Activated CD8-positive, alpha-beta memory T cell treated with anti-CD3 and anti-CD28 coated beads for 1 hour (primary cell): Measurements from ENCODE around the gene TNFRSF11A.

Source experiments
- DNase-seq, 2 donors: peaks; one replicate each; pipeline ENCODE4 v3.0.0-alpha.2; 2020; ENCODE audit warnings: low read depth in 1 of 2; ENCODE audit errors: extremely low read depth in 1 of 2

The TNFRSF11A gene

DNA sequence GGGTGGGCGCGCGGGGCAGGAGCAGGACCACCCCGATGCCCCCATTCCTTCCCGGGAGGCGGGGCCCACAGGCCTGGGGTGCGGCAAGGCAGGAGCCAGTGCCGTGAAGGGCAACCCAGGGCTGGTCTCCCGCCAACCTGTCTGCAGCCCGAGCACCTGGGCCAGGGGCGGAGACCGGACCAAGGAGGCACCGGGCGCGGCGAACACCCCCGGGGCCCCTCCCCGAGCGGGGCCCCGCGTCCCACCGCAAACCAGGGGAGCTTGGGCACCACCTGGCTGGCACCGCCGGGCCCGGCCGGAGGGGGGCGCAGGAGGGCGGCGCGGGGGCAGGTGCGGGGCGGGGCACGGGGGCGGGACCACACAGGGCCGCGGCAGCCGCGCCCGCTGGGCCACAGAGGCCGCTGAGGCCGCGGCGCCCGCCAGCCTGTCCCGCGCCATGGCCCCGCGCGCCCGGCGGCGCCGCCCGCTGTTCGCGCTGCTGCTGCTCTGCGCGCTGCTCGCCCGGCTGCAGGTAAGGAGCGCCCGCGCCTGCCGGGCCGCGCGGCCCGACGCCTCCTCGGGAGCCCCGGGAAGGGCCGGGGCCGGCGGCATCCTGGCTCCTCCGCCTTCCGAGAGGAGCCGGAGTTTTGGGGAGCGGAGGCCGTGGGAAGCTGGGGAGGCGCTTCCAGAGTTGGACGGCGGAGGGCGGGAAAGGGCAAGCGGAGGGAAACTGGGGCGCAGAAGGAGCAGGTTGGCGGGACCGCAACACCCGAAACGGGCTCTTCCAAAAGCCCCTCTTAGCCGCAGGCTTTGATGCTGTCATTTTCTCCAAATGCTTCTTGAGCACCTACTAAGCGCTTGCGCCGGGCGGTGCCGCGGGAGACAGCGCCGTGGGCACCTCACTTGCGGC is at the start of gene TNFRSF11A:
Gene TNFRSF11A (plus strand): TSS at position 394 of the 889 bp plus-strand sequence. CDS start 43 bp downstream, at position 437.
- DNase-seq: peak in 1 of 2 donors; percentile 54

DNA sequence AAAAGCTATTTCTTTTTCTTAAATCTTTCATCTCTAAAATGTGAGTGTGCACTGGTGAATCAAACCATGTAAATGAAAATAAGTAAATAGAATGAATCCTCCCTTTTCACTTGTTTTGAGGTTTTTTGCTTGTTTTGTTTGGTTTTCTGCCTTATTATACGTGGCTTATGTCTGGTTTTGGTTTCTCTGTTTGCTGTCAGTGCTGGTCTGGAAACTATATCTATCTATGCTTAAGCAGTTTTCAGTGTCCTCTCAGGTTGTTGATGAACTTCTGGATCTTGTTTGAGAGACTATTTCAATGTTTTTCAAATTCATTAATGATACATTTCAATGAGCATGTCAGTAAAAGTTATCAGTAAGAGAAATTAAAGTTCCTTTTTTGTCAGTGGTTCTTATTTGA is 48.1 kb upstream of the TNFRSF11A start:
- DNase-seq: no peak

DNA sequence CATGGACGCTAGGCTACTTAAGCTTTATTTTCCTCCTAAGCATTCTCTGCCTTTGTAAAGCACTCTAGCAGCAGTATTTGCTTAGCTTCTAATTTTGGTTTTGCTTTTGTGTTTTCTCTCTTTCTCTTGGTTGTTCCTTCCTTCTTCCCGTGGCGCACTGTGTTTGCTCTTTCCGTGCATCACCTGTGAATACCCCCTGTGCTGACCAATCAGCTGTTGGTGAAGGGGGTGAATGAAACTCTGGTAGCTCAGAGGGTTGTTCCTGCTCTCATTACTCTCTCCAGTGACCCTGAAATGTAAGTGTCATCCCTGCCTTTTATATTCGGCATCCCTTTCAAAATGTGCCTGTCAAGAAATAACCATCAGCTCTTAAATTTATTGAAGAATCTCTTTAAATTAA is 45.5 kb upstream of the TNFRSF11A start:
- no peak for DNase-seq

DNA sequence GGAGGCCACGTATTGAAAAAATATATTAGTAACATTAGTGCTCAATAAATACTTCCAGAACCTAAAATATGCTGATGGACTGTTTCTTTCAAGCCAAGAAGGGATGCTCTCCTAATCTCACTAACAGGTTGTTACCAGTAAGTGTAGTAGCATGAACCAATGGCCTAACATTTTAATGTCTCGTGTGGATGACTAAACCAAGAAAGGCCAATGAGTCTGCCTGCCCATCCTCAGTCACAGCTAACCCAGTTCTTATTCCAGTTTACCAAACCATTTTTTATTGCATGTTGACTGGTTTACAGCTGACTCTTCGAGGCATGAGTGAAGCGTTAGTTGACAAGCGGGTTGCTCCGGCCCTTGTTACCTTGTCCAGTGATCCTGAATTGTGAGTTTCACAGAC is 45.1 kb upstream of the TNFRSF11A start:
- DNase-seq: no peak

DNA sequence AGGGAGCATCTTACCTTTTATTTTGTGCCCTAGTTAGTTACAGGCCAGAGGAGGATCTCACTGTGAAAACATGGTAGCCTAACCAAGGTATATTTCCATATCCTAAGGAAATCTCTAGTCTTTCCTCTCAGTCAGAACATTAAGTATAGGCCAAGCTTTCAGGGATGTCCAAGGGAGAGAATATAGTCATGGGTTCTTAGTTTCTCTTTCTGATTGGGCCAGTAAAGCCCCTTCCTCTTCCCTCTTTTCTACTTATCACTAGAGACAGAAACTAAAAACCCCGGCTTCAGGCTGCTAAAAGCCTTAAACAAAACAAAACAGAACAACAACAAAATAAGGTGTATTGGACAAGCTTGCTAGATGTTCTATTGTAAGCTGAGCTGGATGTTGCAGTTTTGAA is 44.3 kb upstream of the TNFRSF11A start:
- no peak for DNase-seq

DNA sequence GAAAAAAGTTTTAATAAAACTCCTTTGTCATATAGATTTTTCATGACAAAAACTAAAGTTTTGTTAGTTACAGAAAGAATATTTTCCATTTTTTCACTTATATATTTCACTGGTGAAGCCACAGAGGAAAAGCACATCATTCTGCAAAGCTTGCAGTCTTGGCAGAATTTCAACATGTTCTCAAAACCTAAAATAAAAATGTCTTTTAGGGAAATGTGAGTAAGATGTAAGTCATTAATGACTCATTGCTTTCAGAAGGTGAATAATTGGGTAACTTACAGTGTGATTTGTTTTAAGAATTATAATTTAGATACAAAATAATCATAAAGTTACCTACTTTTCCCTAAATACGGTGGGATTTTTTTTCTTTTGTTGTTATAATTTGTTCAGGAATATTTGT is 43.4 kb upstream of the TNFRSF11A start:
- no peak for DNase-seq

DNA sequence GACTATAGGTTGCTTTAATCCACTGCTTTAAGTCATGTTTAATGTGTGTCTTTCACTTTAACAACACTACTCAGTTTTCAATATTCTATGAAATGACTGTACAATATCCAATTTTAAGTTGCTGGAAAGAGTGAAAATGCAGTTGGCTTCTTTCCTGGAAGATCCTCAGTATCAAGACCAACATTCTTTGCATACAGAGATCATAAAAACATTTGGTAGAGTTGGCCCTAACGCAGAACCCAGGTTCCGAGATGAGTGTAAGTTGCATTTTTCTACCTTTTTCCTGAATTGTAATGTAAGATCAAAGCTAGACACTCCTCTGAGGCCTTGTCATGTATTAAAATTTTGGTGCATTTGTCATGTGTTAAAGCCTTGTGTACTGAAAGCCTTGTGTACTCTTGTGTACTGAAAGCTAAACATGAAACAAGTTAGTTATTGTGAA is 42.9 kb upstream of the TNFRSF11A start:
- no peak for DNase-seq

DNA sequence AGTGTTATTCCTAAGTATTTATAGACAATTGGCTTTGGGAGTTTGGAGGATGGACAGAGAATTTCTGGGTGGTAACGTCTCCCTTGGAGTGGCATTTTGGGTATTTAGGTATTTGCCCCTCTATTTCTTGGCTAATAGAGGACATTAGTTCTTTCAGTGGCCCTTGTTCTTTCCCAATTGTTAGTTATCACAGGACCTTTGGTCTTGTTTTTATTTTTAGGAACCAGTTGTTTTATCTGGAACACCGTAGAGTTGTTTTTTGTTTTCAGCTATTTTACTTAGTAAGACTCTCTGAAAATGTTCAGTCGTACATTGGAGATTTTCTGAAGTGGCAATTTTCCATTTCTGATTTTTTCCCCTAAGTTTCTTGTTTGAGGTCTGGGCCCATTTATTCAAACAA is 40.5 kb upstream of the TNFRSF11A start:
- DNase-seq: no peak

DNA sequence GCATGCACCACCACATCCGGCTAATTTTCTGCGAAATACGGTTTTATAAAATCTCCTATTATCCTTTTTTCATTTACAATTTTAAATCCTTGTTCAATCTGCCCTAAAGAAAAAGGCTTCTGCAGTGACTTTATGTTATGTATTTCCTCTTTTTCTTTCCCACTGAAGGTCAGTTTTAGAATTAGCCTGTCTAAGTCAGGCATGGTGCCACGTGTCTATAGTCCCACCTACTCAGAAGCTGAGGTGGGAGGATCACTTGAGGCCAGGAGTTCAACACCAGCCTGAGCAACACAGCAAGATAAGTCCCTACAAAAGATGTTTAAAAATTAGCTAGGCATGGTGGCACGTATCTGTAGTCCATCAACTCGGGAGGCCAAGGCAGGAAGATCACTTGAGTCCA is 39.8 kb upstream of the TNFRSF11A start:
- DNase-seq: no peak

DNA sequence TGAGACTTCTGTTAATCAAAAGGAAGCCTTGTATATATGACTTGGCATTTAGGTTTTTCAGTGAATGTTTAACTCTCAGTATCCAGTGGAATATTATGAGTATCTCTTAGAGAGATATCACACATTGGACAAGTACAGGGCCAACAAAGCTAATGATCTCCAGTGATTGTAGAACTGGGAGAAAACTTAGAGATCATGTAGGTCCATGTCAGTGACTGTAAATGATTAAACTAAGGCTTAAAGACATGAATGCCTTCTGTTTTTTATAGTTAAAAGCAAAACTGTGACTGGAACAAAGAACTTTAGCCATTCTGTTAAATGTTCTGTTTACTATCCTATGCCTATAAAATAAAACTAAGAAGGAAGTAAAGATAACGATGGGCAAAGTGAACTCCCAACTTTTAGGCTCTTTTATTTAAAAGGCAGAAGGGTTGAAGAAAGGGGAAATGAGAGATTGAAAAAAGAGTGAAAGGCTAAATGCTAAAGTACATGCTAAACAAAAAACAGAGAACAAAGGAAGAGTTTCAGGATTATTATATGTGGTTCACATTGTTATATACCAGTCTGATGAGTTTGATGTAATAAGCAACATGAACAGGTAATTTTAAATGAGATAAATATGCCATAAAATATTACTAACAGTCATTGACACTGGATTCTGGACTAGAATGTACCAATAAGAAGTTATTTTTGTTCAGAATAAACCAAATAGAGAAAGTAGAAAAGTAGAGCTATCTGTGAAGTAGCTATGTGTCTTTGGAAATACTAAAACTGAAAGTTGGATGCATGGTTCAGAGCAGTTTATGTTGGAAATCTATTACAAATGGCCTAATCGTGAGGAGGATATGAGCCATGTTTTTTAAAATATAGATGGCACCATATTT is 37.1 kb upstream of the TNFRSF11A start:
- DNase-seq: no peak

DNA sequence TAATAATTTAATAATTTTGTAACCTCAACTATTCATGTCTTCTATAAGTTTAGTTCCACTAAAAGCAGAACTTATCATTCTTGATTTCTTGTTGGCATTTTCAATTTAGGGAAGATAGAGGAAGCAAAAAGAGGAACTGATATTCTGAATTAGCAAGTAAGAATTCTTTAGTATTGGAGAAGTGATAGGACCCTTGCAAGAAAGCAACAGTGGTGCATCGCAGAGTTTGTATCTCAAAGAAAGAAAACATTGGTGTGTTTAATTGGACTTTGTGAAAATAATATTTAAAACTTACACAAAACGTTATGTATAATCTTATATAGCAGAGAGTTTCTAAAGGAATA is 36.5 kb upstream of the TNFRSF11A start:
- DNase-seq: no peak

DNA sequence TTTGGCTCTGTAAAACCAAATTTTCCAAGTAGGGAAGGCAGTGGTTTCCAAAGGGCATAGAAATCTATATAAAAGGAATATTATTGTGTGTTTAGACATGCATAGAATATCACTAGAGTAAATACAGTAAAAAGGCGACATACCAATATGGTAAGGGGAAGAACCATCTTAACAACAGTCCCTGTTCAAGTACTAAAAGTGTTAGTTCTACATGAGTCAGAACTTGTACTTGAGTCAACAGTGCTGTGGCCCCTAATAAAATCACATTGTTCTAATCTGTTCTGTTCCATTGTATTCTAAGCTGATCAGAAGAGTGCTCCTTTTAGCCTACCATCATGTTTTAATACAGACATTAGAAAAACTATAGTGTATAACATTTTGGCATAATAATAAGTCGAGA is 36.1 kb upstream of the TNFRSF11A start:
- no peak for DNase-seq

DNA sequence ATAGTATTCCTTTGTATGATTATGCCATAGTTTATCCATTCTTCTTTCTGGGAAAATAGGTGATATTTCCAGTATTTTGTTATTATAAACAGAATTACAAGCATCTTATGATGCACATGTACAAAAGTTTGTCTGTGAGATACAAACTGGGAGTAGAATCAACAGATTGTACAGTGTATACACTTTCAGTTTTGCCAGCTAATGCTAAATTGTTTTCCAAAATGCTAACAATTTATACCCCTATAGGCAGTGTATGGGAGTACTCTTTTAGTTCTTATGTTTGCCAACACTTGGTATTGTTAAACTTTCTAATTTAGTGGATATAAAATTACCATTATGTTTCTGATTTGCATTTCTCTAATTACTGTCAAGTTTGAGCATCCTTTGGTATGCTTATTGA is 31.0 kb upstream of the TNFRSF11A start:
- no peak for DNase-seq

DNA sequence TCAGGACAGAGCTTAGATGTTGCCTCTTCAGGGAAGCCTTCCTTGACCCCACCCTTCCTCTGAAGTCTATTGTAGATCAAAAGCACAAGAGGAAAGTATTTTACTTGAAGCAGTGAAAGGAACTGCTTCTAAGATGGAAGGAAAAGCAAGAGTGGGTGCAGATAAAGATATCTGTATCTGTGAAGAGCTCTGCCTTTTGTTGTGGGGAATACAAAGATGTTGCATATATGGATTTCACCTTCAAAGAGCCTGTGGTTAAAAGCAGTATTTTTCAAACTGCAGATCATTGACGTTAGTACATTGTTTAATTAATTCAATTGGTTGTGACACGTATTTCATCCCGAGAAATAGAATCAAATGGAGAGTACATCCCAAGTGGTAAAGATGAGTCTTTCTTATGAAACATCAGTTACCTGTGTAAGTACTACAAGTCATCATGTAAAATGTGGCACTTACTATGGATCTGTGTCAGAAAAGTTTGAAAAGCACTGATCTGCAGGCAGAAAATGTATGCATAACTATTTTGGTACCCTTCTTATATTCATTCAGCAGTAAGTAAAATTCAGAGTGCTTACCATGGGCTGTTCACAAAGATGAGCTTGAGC is 24.6 kb upstream of the TNFRSF11A start:
- no peak for DNase-seq

DNA sequence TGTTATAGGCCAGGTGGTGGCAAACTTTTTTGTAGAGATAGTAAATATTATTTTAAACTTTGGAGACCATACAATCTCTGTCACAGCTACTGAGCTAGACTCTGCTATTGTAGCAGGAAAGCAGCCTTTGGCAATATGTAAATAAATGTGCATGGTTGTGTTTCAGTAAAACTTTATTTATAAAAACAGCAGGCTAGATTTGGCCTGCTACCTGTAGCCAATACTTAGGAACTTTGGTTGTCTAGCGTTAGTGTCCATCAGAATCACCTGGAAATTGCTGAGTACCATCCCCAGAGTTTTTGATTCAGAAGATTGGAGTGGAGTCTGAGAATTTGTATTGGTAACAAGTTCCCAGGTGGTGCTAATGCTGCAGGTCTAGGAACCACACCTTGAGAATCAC is 23.8 kb upstream of the TNFRSF11A start:
- DNase-seq: no peak

DNA sequence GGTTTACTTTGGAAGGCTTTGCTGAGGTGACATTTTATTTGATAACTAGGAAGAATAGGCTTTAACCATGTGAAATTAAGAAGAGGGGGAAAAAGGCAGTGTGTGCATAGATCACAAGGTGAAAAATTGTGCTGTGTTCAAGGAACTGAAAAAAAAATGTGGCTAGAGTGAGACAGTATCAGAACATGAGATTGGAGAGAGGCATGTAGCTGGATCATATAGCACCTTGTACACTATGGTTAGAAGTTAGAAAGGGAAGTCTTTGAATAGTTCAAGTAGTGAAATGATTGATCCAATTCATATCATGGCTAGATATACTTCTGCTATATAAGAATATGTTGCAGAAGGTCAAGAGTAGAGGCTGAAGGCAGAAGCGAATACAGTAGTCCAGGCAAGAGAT is 12.3 kb upstream of the TNFRSF11A start:
- DNase-seq: no peak

DNA sequence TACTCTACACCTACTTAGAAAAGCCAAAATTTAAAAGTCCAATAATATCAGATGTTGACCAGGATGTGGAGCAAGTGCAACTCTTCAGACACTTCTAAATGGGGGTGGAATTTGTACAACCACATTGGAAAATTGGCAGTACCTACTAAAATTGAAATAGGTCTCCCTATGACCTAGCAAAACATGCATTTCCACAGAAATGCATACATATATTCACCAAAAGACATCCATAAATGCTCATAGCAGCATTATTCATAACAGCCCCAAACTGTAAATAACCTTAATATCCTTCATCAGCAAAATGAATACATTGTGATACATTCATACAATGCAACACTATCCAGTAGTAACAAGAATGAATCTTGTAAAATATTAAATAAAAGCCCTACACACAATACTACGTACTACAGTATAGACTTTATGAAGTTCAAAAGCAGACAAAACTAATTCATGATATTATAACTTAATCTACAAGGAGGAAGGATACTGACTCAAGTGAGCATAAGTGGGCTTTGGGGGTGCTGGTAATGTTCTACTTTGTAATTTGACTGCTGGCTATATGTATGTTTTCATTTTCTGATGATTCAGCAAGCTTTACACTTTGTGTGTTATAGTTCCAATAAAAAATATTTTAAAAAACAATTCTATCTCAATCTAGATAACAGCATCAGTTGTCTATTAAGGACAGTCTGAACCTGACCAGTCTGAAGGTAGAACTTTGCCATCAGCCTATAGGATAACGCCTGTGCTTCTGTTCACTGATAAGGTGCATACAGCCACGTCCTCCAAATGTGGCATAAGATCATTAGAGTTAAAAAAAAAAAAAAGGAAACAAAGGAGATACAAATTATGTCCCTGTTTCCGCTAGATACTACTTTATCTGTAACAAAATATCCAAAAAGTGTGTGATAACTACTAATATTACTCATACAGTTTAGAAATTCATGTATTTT is 6.6 kb upstream of the TNFRSF11A start:
- DNase-seq: no peak

DNA sequence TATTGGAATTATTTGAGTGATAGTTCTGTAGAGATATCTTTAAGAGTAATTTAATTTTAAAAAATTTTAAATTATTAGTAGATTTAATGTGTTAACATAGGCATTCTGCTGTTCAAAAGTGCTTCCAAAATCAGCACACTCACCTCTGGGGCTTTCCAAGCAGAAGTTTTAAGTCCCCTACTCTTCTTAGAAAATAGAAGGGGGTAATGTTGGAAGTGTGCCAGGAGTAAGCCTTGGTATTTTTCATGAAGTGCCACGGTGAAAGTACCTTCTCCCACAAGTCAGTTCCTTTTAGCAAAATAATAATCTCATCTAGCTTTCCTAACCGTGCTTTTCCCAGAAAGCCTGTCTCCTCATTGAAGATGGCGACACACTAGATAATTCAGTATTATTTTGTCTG is 3.9 kb upstream of the TNFRSF11A start:
- no peak for DNase-seq

DNA sequence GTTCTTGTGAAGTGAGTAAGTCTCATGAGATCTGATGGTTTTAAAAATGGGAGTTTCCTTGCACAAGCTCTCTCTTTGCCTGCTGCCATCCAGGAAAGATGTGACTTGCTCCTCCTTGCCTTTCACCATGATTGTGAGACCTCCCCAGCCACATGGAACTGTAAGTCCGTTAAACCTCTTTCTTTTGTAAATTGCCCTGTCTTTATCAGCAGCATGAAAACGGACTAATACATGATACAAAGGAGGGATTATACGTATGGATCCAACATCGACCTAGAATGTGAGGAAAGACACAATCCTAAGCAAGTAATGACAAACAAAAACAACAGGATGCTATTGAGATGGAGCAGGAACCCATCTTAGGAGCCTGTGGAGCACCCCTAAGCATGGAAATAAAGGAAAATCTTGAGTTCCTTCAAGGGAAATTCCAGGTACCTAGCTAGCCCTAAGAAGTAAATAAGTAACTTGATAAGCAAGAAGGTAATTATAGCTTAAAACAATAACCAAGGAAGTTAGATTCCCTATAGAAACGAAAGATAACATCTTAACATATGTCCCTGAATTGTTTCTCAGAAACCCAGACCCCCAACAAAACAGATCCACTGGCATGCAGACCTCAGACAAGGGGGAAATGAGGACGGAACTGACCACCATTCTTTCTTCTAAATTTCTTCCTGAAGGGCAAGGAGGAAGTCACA is 1.5 kb upstream of the TNFRSF11A start:
- DNase-seq: no peak
